NT2/D1 (cell line): ENCODE data around the gene EOLA2.
"Not testable (repeated sequence)": the region's sequence is repeated elsewhere in the genome, so short reads cannot be mapped to it uniquely, and the experiment has no call there.

Experiments used
- DNase-seq: peaks from one replicate; pipeline ENCODE4 v3.0.0-alpha.2; 2011; ENCODE audit warnings: low read depth, low spot score
- H3K27me3 ChIP-seq: 2 replicates; pipeline ENCODE4 v1.6.0; 2011; ENCODE audit warnings: mild to moderate bottlenecking; ENCODE audit not compliant: insufficient read length, insufficient read depth
- H3K36me3 ChIP-seq: 2 replicates; pipeline ENCODE4 v1.6.1; 2011; ENCODE audit warnings: mild to moderate bottlenecking, low read length, mixed read lengths; ENCODE audit not compliant: insufficient read depth, insufficient read length
- H3K4me1 ChIP-seq: 2 replicates; pipeline ENCODE4 v1.5.1; 2011; ENCODE audit not compliant: insufficient read depth, insufficient read length
- H3K4me3 ChIP-seq: 2 replicates; pipeline ENCODE4 v1.5.1; 2011; ENCODE audit warnings: low read depth; ENCODE audit not compliant: insufficient read length
- H3K9ac ChIP-seq: 2 replicates; pipeline ENCODE4 v1.6.0; 2011; ENCODE audit warnings: low read depth; ENCODE audit not compliant: insufficient read length
- H3K9me3 ChIP-seq: 2 replicates; pipeline ENCODE4 v1.5.1; 2011; ENCODE audit warnings: mild to moderate bottlenecking, low read length; ENCODE audit not compliant: insufficient read depth
- SUZ12 ChIP-seq: IDR thresholded peaks from 2 replicates; pipeline ENCODE4 v1.6.1; 2011; ENCODE audit not compliant: insufficient read length, insufficient read depth; ENCODE audit errors: extremely low read depth
- YY1 ChIP-seq: IDR thresholded peaks from 2 replicates; pipeline ENCODE4 v1.6.1; 2011; ENCODE audit not compliant: insufficient read length, insufficient read depth
- ZNF274 ChIP-seq: IDR thresholded peaks from 2 replicates; pipeline ENCODE4 v1.6.1; 2011; ENCODE audit warnings: mild to moderate bottlenecking, low read depth, low read length

Gene EOLA2

DNA sequence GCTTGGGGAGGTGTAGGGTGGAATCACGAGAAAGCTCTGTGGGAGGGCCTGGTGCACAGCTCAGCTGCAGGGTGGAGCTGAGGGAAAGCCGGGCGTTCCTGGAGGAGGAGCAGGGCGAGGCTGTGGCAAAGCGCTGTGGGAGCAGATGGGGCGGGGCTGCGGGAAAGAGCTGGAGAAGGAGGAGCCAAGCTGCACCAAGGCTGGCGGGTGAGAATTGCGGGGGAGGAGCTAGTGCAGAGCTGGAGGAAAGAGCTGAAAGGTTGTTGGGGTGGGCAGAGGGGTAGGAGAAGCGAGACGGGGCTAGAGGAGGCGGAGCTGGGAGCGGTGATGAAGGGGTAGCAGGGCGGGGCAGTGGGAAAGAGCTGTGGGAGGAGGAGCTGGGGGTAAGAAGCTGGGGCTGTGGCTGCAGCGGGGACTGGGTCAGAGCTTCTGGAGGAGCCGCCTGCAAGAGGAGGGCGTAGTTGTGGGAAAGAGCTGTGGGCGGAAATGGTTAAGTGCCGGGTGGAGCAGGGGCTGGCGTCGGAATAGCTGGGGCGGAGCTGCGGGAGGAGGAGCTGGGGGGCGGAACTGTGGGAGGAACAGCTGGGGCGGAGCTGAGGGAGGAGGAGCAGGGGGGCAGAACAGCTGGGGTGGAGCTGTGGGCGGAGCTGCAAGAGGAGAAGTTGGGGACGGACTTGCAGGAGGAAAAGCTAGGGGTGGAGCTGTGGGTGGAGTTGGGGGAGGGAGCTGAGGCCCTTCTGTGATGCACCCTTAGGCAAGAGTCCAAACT, 1.8 kb upstream of the EOLA2 start:
- no peaks in the 10 kb centered on the region for H3K4me1 ChIP-seq
- DNase-seq: peak; percentile 88
- no peaks in the 10 kb centered on the region for H3K9me3 ChIP-seq
- peak overlapping the region; percentile 30 for H3K4me3 ChIP-seq
- no peaks in the 10 kb centered on the region for H3K27me3 ChIP-seq
- TF ChIP-seq ZNF274 (no peak), SUZ12 (no peak), YY1 (no peak)
- H3K36me3 ChIP-seq: peaks cover 4% of the 10 kb centered on the region
- H3K9ac ChIP-seq: peak overlapping the region; percentile 64

DNA sequence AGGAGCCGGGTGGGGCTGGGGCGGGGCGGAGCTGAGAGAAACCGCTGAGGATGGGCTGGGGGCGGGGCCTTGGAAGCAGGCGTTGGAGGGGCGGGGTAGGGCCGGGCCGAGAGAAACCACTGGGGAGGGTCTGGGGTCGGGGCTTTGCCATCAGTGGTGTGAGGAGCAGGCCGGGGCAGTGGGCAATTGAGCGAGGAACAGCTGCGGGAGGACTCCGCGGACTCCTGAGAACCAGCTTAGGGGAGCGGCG, 1.3 kb upstream of the EOLA2 start:
- TF ChIP-seq YY1 (no peak), ZNF274 (no peak), SUZ12 (no peak)
- peak overlapping the region; percentile 64 for H3K9ac ChIP-seq
- no peaks in the 10 kb centered on the region for H3K9me3 ChIP-seq
- H3K27me3 ChIP-seq: no peaks in the 10 kb centered on the region
- no peaks in the 10 kb centered on the region for H3K4me1 ChIP-seq
- peak overlapping the region; percentile 30 for H3K4me3 ChIP-seq
- peaks cover 4% of the 10 kb centered on the region for H3K36me3 ChIP-seq
- DNase-seq: no peak

DNA sequence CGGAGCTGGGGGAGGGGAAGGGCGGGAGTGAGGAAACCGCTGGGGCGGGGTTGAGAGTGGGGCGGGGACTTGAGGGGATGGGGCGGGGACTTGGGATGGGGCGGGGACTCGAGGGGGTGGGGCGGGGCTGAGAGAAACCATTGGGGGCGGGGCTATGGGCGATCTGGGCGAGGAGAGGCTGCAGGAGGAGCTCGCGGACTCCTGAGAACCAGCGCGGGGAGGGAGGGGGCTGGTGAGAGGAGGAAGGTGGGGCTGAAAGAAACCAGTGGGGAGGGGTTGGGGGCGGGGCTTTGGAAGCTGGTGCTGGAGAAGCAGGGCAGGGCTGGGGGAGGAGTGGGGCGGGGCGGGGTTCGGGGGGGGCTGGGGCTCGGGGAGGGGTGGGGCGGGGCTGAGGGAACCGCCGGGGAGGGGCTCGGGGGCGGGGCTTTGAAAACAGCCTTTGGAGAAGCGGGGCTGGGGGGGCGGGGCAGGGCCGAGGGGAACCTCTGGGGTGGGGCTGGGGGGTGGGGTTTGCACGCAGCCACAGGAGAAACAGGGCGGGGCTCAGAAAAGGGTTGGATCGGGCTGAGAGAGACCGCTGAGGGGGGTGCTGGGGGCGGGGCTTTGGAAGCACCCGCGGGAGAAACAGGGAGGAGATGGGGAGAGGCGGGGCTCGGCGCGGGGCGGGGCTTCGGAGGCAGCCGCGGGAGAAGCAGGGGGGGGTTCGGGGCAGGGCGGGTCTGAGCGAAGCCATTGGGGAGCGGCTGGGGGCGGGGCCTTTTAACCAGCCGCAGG, 777 bp upstream of the EOLA2 start:
- DNase-seq: peak; percentile 57
- no peak overlapping the region for H3K9ac ChIP-seq
- H3K4me3 ChIP-seq: no peak overlapping the region
- H3K4me1 ChIP-seq: no peaks in the 10 kb centered on the region
- H3K36me3 ChIP-seq: peaks cover 3% of the 10 kb centered on the region
- H3K9me3 ChIP-seq: no peaks in the 10 kb centered on the region
- TF ChIP-seq SUZ12 (no peak), ZNF274 (no peak), YY1 (no peak)
- no peaks in the 10 kb centered on the region for H3K27me3 ChIP-seq

DNA sequence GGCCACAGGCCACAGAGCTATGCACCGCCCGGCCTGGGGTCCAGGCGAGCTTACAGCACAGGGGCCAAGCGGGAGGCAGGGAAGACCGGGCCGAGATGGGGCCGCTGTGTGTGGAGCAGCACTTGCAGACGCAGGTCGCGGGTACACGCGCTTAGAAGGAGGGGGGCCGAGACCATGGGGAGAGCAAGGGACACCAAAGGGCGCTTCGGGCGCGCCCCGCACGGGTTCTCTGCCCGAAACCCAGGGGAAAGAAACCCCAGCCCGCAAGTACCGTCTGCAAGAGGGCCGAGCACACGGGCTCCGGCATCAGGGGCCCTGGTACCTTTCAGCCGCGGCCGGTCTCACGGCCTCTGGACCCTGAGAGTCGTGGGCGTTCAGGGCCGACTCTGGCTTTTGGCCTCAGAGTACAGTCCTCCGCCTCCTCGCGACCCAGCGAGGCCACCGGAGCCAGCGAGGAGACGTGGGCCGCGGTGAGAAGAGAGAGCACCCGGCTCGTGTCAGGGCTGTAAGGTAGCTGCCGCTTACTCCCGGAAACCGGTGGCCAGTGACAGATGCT, 342 bp downstream of the EOLA2 start:
- TF ChIP-seq SUZ12: no peak
- no peak for TF ChIP-seq YY1
- TF ChIP-seq ZNF274: no peak
- Histone ChIP-seq H3K4me1 (no peaks in the 10 kb centered on the region), H3K9me3 (no peaks in the 10 kb centered on the region), H3K4me3 (peak overlapping the region; percentile 68), H3K9ac (peak overlapping the region; percentile 79), H3K27me3 (no peaks in the 10 kb centered on the region), H3K36me3 (peaks cover 3% of the 10 kb centered on the region)
- DNase-seq: no peak

DNA sequence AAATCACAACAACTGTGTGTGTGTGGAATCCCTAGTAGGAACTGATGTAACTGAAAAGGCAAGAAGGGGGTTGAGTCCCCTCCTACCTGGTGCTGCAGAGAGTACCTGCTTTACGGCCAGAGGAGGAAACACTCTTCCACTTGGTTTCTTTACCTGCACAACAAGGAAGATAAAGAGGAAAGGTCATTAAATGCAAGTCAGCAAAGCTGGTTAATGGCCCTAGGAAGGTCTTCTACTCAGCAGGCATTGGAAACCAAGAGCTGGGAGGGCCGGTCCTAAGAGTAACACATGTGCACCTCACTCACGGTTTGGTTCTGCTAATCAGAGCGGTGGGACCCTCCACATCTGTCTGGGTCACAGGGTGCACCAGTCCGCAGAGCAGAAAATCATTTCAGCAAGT, 963 bp downstream of the EOLA2 start:
- not testable (repeated sequence) for H3K36me3 ChIP-seq, H3K4me1 ChIP-seq, H3K9me3 ChIP-seq, DNase-seq, H3K27me3 ChIP-seq
- Histone ChIP-seq H3K4me3 (peak overlapping the region; percentile 68), H3K9ac (peak overlapping the region; percentile 79)

DNA sequence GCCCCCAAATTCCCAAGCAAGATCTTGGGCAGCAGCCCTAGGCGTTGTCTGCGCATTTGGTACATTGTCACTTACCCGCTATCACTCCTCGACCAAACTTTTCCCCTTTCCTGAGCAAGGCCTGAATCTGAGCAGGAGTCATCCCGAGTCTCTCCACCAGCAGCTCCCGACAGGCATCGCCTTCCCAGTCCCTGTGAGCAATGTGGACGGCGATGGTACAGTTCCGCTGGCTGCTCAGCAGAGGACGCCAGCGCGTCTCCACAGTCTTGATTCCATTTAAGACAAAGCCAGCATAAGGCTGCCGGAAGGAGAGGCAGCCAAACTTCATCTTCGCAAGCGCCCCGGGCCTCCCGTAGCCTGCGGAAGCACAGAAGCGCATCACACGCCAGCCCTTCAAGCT, 4.7 kb downstream of the EOLA2 start:
- H3K4me3 ChIP-seq, H3K9ac ChIP-seq, H3K27me3 ChIP-seq, DNase-seq, H3K4me1 ChIP-seq, H3K9me3 ChIP-seq, H3K36me3 ChIP-seq: not testable (repeated sequence)

DNA sequence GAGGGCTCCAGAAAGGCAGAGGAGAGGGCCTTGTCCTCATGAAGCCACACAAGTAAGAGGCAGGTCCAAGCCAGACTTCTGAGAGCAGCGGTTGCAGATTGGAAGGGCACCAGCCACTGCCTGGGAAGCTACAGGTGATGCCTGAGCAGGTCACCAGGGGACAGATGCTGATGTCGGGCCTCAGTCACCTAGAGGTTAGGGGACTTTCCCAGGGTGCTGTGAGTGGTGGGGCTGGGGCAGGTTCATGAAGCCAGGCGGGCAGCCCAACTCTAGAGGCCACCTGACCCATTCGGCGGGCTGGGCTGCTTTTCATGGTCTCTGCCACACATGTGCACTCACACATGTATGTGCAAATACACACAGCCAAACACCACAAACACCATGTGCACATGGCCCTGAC, 5.3 kb downstream of the EOLA2 start:
- not testable (repeated sequence) for H3K27me3 ChIP-seq, H3K4me1 ChIP-seq, H3K9me3 ChIP-seq, H3K4me3 ChIP-seq, H3K9ac ChIP-seq, H3K36me3 ChIP-seq, DNase-seq

DNA sequence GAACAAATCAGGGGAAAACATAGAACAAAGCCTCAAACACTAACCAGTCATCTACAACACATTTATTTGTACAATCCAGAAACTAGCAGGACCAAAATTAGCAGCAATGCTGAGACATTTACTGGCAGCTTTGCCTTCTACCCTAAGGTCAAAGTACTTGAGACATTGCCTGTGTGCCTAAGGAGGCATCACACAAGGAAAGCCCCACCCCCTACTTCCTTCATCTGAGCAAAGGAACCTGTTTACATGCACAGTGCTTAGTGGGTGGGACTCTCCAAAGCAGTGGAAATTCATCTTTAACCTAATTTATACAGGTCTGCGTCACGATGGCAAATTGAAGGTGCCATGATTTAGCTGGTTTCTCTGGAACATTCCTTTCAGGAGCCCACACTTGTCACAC, 6.1 kb downstream of the EOLA2 start:
- not testable (repeated sequence) for H3K9ac ChIP-seq, H3K36me3 ChIP-seq, H3K9me3 ChIP-seq, H3K4me1 ChIP-seq, H3K4me3 ChIP-seq, DNase-seq, H3K27me3 ChIP-seq

DNA sequence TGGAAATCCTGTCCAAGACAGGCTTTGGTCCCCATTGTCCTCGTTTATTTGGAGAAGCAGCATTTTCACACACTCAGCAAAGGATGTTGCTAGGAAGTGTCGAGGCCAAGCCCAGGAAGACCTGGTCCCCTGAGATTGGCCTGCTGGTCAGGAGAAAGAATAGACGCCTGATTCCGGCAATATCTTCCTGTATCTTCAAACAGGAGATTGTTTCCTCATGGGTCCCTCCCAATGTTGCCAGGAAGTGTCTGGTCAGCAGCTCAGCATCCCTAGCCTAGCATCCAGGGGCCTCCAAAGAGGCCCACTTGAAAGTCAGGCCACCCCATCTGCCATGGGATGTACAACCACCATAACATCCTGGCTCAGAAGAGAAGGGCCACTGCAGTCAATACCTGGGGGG, 6.9 kb downstream of the EOLA2 start:
- H3K27me3 ChIP-seq, DNase-seq, H3K4me3 ChIP-seq, H3K4me1 ChIP-seq, H3K9ac ChIP-seq, H3K9me3 ChIP-seq, H3K36me3 ChIP-seq: not testable (repeated sequence)

DNA sequence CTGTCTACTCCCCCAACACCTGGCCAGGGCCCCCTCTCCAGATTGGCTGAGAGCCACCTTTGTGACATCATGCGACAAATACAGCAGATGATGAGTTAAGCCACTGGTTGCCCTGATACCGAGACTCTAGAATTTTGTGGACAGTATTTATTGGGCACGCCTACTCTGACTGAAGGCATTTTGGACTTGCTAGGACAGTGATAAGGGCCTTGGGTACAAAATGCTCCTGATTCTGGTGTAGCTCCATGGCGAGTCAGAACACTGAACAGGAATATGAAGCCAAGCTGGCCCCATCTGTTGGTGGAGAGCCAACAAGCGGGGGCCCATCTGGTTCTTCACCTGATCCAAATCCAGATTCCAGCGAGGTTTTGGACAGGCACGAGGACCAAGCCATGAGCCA, 8.9 kb downstream of the EOLA2 start, which contains the start of gene HSFX4:
TSS of gene HSFX4 (plus strand) at position 174 of the 400 bp plus-strand sequence. CDS start at position 246, 72 bp downstream.
- H3K4me3 ChIP-seq, H3K9me3 ChIP-seq, H3K4me1 ChIP-seq, H3K9ac ChIP-seq, DNase-seq, H3K27me3 ChIP-seq, H3K36me3 ChIP-seq: not testable (repeated sequence)

DNA sequence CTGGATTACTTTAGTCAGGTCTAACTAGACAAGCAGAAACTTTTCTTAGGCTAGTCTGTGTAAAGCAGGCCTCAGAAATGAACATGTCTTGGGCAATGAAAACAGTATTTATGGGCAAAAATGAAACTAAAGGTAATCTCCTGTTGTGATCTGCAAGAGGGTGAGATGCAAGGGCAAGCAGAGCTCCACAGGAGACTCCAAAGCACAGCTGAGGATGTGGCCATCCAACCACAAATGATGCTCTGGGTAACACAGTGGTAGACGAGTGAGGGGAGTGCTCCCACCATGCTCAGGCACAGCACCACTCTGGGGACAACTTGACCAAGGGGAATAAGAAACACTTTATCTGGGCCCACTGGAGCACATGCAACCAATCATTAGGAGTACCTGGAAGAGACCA, 9.7 kb downstream of the EOLA2 start:
- not testable (repeated sequence) for H3K9ac ChIP-seq, H3K9me3 ChIP-seq, H3K4me1 ChIP-seq, H3K4me3 ChIP-seq, H3K27me3 ChIP-seq, H3K36me3 ChIP-seq, DNase-seq
